Tibial artery (tissue), 4 donors: ENCODE measurements around the gene NXPH1.

Experiments
- DNase-seq, 2 donors: peaks; one replicate each; pipeline ENCODE4 v3.0.0-alpha.2; 2019
- H3K27ac ChIP-seq, 2 donors: fragments of 200-600 bp; sonication (generic) in 1 of 2; 1 replicate in 1 of 2; 2 replicates in 1 of 2; pipeline ENCODE4 v1.5.1; 2018 to 2019; ENCODE audit warnings: mild to moderate bottlenecking in 1 of 2
- H3K27me3 ChIP-seq, 2 donors: fragments of 200-600 bp; sonication (generic) in 1 of 2; one replicate each; pipeline versions ENCODE4 v1.5.1 to v1.6.0; 2016 to 2019
- H3K36me3 ChIP-seq, 3 donors: fragments of 200-600 bp; sonication (generic) in 2 of 3; one replicate each; pipeline ENCODE4 v1.5.1; 2016 to 2019; ENCODE audit warnings: mild to moderate bottlenecking in 2 of 3
- H3K4me1 ChIP-seq, 4 donors: fragments of 200-600 bp; sonication (generic) in 2 of 4; 1 replicate in 3 of 4; 2 replicates in 1 of 4; pipeline ENCODE4 v1.5.1; 2016 to 2019
- H3K4me3 ChIP-seq, 2 donors: fragments of 200-600 bp; sonication (generic) in 1 of 2; 1 replicate in 1 of 2; 2 replicates in 1 of 2; pipeline ENCODE4 v1.5.1; 2018 to 2019; ENCODE audit warnings: mild to moderate bottlenecking in 2 of 2
- H3K9me3 ChIP-seq, 3 donors: fragments of 200-600 bp; sonication (generic) in 1 of 3; one replicate each; pipeline ENCODE4 v1.5.1; 2016 to 2019
- CTCF ChIP-seq, 2 experiments: fragments of 200-600 bp in 1 of 2; fragments of 450-650 bp in 1 of 2; IDR thresholded peaks; one replicate each; pipeline ENCODE4 v1.5.1; 2017 to 2019; ENCODE audit warnings: antibody characterized with exemption in 2 of 2, mild to moderate bottlenecking in 1 of 2, moderate library complexity in 1 of 2
- intact Hi-C: fragments of 100-400 bp; cut with DNase I; formaldehyde crosslinking; loops from one replicate; pipeline ENCODE4 v1.15.0; 2023; ENCODE audit warnings: low total_unique reads

The NXPH1 gene

GRCh38 chr7:8597565-8597964 is 164.2 kb downstream of the NXPH1 start:
- Histone ChIP-seq H3K27ac (no peak overlapping the region), H3K4me3 (no peak overlapping the region), H3K27me3 (no peaks in the 10 kb centered on the region), H3K4me1 (no peaks in the 10 kb centered on the region), H3K9me3 (no peaks in the 10 kb centered on the region), H3K36me3 (no peaks in the 10 kb centered on the region)
- intact Hi-C loops, result no loop called here
- no peak for TF ChIP-seq CTCF (IDR thresholded peaks at IDR 0.05)
- no peak for DNase-seq

- no peak for TF ChIP-seq CTCF (IDR thresholded peaks at IDR 0.05)
- intact Hi-C loops, result no loop called here
- Histone ChIP-seq H3K27me3 (no peaks in the 10 kb centered on the region), H3K27ac (no peak overlapping the region), H3K9me3 (no peaks in the 10 kb centered on the region), H3K4me1 (no peaks in the 10 kb centered on the region), H3K4me3 (no peak overlapping the region), H3K36me3 (no peaks in the 10 kb centered on the region)
- no peak for DNase-seq
These were observed 167.7 kb downstream of the NXPH1 start for GRCh38 chr7:8601121-8601520.

GRCh38 chr7:8605221-8605620 is 171.8 kb downstream of the NXPH1 start:
- no peak for TF ChIP-seq CTCF (IDR thresholded peaks at IDR 0.05)
- no peaks in the 10 kb centered on the region for H3K4me1 ChIP-seq
- H3K27ac ChIP-seq, result no peak overlapping the region
- no peaks in the 10 kb centered on the region for H3K36me3 ChIP-seq
- no peaks in the 10 kb centered on the region for H3K27me3 ChIP-seq
- no peak for DNase-seq
- H3K9me3 ChIP-seq, result no peaks in the 10 kb centered on the region
- intact Hi-C loops, result no loop called here
- no peak overlapping the region for H3K4me3 ChIP-seq

GRCh38 chr7:8612584-8612983 is 179.2 kb downstream of the NXPH1 start:
- Histone ChIP-seq H3K27me3 (no peaks in the 10 kb centered on the region), H3K4me1 (no peaks in the 10 kb centered on the region), H3K27ac (no peak overlapping the region), H3K9me3 (no peaks in the 10 kb centered on the region), H3K4me3 (no peak overlapping the region), H3K36me3 (no peaks in the 10 kb centered on the region)
- DNase-seq, result no peak
- intact Hi-C loops, result no loop called here
- TF ChIP-seq CTCF (IDR thresholded peaks at IDR 0.05), result no peak

- H3K27ac ChIP-seq, result no peak overlapping the region
- H3K27me3 ChIP-seq, result no peaks in the 10 kb centered on the region
- intact Hi-C loops, result no loop called here
- no peak for DNase-seq
- H3K36me3 ChIP-seq, result no peaks in the 10 kb centered on the region
- TF ChIP-seq CTCF (IDR thresholded peaks at IDR 0.05), result no peak
- H3K4me1 ChIP-seq, result no peaks in the 10 kb centered on the region
- H3K9me3 ChIP-seq, result no peaks in the 10 kb centered on the region
- H3K4me3 ChIP-seq, result no peak overlapping the region
These were observed 179.8 kb downstream of the NXPH1 start for GRCh38 chr7:8613191-8613590.

- TF ChIP-seq CTCF (IDR thresholded peaks at IDR 0.05), result no peak
- H3K4me3 ChIP-seq, result no peak overlapping the region
- no peaks in the 10 kb centered on the region for H3K27me3 ChIP-seq
- intact Hi-C loops, result no loop called here
- no peaks in the 10 kb centered on the region for H3K4me1 ChIP-seq
- no peaks in the 10 kb centered on the region for H3K9me3 ChIP-seq
- no peak for DNase-seq
- no peaks in the 10 kb centered on the region for H3K36me3 ChIP-seq
- H3K27ac ChIP-seq, result no peak overlapping the region
These were observed 181.6 kb downstream of the NXPH1 start for GRCh38 chr7:8615019-8615418.
